Cardiac muscle cell (in vitro differentiated cells and primary cell): ENCODE data around the gene PTPRA. TPM values are rescaled to one million over a fixed set of nuclear protein-coding genes. Genes with fewer than 3 reads are reported as not detected.
A peak's percentile ranks its signal among the peaks of the same experiment; 100 is the strongest.

ENCODE experiments used
- DNase-seq, 2 donors: peaks; one replicate each; pipeline versions ENCODE4 v3.0.0 to v3.0.0-alpha.2; 2010 to 2017; ENCODE audit warnings: low read depth in 1 of 2, low spot score in 1 of 2
- H3K27ac ChIP-seq: fragments of 200-600 bp; sonication (generic); 2 replicates; pipeline ENCODE4 v1.5.1; 2016
- H3K27me3 ChIP-seq: fragments of 200-600 bp; sonication (generic); 2 replicates; pipeline ENCODE4 v1.6.0; 2016; ENCODE audit warnings: control low read depth
- H3K36me3 ChIP-seq: fragments of 200-600 bp; sonication (generic); 2 replicates; pipeline ENCODE4 v1.5.1; 2016; ENCODE audit warnings: control low read depth
- H3K4me1 ChIP-seq: fragments of 200-600 bp; sonication (generic); 2 replicates; pipeline ENCODE4 v1.8.1; 2017; ENCODE audit warnings: low read depth, mild to moderate bottlenecking, mixed run types
- H3K4me3 ChIP-seq: fragments of 200-600 bp; sonication (generic); 2 replicates; pipeline ENCODE4 v1.5.1; 2016; ENCODE audit warnings: mild to moderate bottlenecking
- H3K9me3 ChIP-seq: fragments of 200-600 bp; sonication (generic); 2 replicates; pipeline ENCODE4 v1.5.1; 2017; ENCODE audit warnings: low read depth, mild to moderate bottlenecking, control low read depth
- CTCF ChIP-seq: IDR thresholded peaks from 2 replicates; pipeline ENCODE4 v1.5.1; 2012; ENCODE audit warnings: low read depth, mild to moderate bottlenecking, low read length
- polyA plus RNA-seq: library from polyadenylated mRNA; unstranded; fragments of >200 nt; fragmentation: Nextera tagmentation; extraction: Ambion mirVana; gene quantifications from 2 replicates; pipeline ENCODE4 v1.2.1, GENCODE V29; 2016
- total RNA-seq: library from RNA; depleted of rRNA; stranded (reverse); fragments of >200 nt; gene quantifications from 2 replicates; pipeline ENCODE4 v1.2.3, GENCODE V29; 2016

PTPRA gene
- total and polyA plus RNA-seq, 2 experiments from 2014 or later: 44.0 to 69.4 TPM

DNA sequence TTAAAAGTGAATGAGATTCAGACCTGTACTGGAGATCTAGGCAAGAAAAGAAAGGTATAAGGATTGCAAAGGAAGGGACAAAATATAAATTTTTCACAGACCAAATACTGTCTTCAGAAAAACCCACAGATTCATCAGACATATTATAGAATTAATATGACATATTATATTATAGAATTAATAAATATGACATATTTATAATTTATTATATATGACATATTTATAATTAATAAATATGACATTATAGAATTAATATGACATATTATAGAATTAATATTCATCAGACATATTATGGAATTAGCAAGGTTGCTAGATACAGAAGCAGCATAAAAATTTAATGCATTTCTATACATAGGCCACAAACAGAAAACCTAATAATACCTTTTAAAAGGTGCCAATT, 125.4 kb downstream of the PTPRA start:
- Histone ChIP-seq H3K27me3 (no peaks in the 10 kb centered on the region), H3K4me1 (no peaks in the 10 kb centered on the region), H3K4me3 (no peak overlapping the region), H3K9me3 (no peaks in the 10 kb centered on the region), H3K36me3 (peaks cover 9% of the 10 kb centered on the region), H3K27ac (no peak overlapping the region)
- TF ChIP-seq CTCF: no peak
- DNase-seq: no peak

DNA sequence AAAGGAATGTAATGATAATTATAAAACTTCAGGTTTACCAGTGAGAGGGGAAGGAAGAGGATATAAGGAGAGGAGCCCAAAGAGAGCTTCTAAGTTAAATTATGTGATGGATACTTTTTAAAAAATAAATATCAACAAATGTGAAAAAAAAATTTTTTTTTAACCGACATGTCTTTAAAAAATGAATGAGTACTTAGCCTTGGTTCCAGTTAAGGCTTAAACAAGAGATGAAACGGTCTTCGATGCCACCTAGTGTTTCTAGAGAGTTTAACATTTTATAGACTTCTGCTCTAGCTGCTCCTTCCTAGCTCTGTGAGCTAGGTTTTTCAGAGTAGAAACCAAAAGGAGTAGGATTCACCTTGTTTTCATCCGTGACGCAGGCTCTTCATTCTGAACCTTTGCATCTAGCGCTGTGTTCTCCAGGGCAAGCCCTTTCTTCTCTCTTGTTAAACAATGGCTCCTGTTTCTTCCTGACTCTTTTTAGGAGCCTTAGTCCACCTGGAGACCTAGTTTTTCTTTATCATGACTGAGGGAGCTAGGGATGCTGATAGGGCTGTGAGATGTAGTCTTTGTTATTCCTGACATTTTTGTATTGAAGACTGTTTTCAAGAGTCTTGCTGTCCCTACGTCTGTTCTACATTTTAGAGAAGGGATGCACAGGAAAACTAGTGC, 127.7 kb downstream of the PTPRA start:
- no peaks in the 10 kb centered on the region for H3K27me3 ChIP-seq
- no peaks in the 10 kb centered on the region for H3K9me3 ChIP-seq
- H3K27ac ChIP-seq: no peak overlapping the region
- TF ChIP-seq CTCF: peak; percentile 58
- H3K36me3 ChIP-seq: peaks cover 19% of the 10 kb centered on the region
- H3K4me3 ChIP-seq: no peak overlapping the region
- peak; percentile 37 to 83 for DNase-seq
- H3K4me1 ChIP-seq: no peaks in the 10 kb centered on the region

DNA sequence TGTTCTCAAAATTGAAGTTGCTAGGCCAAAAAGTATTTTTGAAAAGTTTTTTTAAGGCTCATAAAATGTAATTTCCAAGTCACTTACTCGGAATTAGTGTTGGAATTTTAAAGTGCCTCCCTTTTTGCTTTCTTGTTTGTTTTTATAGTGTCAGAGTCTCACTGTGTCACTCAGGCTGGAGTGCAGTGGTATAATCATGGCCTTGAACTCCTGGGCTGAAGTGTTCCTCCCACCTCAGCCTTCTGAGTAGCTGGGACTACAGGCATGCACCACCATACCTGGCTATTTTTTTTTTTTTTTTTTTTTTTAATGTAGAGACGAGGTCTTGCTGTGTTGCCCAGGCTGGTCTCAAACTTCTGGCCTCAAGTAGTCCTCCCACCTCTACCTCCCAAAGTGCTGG, 130.1 kb downstream of the PTPRA start:
- Histone ChIP-seq H3K4me1 (no peaks in the 10 kb centered on the region), H3K27me3 (no peaks in the 10 kb centered on the region), H3K9me3 (no peaks in the 10 kb centered on the region), H3K27ac (no peak overlapping the region), H3K36me3 (peaks cover 39% of the 10 kb centered on the region), H3K4me3 (no peak overlapping the region)
- DNase-seq: no peak
- no peak for TF ChIP-seq CTCF

- no peak overlapping the region for H3K4me3 ChIP-seq
- H3K9me3 ChIP-seq: no peaks in the 10 kb centered on the region
- no peak for TF ChIP-seq CTCF
- DNase-seq: peak in 1 of 2 donors; percentile 19
- no peak overlapping the region for H3K27ac ChIP-seq
- peaks cover 19% of the 10 kb centered on the region for H3K36me3 ChIP-seq
- H3K4me1 ChIP-seq: no peaks in the 10 kb centered on the region
- H3K27me3 ChIP-seq: no peaks in the 10 kb centered on the region
These were observed 137.9 kb downstream of the PTPRA start for GRCh38 chr20:3010985-3011723.

- Histone ChIP-seq H3K27me3 (no peaks in the 10 kb centered on the region), H3K4me3 (no peak overlapping the region), H3K4me1 (no peaks in the 10 kb centered on the region), H3K36me3 (peaks cover 17% of the 10 kb centered on the region), H3K27ac (no peak overlapping the region), H3K9me3 (no peaks in the 10 kb centered on the region)
- TF ChIP-seq CTCF: no peak
- no peak for DNase-seq
These were observed 138.5 kb downstream of the PTPRA start for GRCh38 chr20:3011752-3012151.
